Subcutaneous abdominal adipose tissue (tissue), 5 donors: ENCODE measurements around the gene PTPA.

ENCODE experiments used
- H3K27ac ChIP-seq: one replicate; pipeline ENCODE4 v1.7.0; 2013; ENCODE audit warnings: low read depth, mild to moderate bottlenecking, inconsistent platforms, low read length, moderate library complexity
- H3K27me3 ChIP-seq, 5 donors: one replicate each; pipeline ENCODE4 v1.7.0; 2013; ENCODE audit warnings: low read length in 5 of 5, inconsistent platforms in 1 of 5; ENCODE audit not compliant: control insufficient read depth in 5 of 5, insufficient read depth in 4 of 5
- H3K36me3 ChIP-seq, 5 donors: one replicate each; pipeline ENCODE4 v1.7.0; 2013; ENCODE audit warnings: low read length in 5 of 5; ENCODE audit not compliant: control insufficient read depth in 5 of 5, insufficient read depth in 5 of 5
- H3K4me1 ChIP-seq, 5 donors: one replicate each; pipeline ENCODE4 v1.7.0; 2013; ENCODE audit warnings: low read length in 5 of 5, mild to moderate bottlenecking in 3 of 5, moderate library complexity in 1 of 5; ENCODE audit not compliant: control insufficient read depth in 5 of 5, insufficient read depth in 5 of 5
- H3K4me3 ChIP-seq, 5 donors: one replicate each; pipeline ENCODE4 v1.7.0; 2013; ENCODE audit warnings: low read length in 5 of 5, low read depth in 1 of 5
- H3K9ac ChIP-seq, 5 donors: one replicate each; pipeline ENCODE4 v1.7.0; 2013; ENCODE audit warnings: low read length in 5 of 5, mild to moderate bottlenecking in 4 of 5, moderate library complexity in 3 of 5
- H3K9me3 ChIP-seq, 5 donors: one replicate each; pipeline ENCODE4 v1.7.0; 2013; ENCODE audit warnings: low read length in 5 of 5; ENCODE audit not compliant: control insufficient read depth in 5 of 5
- donor health status: healthy.
- donor health status: healthy.
- donor health status: healthy.
- donor health status: healthy.
- donor health status: healthy.

Gene PTPA

DNA sequence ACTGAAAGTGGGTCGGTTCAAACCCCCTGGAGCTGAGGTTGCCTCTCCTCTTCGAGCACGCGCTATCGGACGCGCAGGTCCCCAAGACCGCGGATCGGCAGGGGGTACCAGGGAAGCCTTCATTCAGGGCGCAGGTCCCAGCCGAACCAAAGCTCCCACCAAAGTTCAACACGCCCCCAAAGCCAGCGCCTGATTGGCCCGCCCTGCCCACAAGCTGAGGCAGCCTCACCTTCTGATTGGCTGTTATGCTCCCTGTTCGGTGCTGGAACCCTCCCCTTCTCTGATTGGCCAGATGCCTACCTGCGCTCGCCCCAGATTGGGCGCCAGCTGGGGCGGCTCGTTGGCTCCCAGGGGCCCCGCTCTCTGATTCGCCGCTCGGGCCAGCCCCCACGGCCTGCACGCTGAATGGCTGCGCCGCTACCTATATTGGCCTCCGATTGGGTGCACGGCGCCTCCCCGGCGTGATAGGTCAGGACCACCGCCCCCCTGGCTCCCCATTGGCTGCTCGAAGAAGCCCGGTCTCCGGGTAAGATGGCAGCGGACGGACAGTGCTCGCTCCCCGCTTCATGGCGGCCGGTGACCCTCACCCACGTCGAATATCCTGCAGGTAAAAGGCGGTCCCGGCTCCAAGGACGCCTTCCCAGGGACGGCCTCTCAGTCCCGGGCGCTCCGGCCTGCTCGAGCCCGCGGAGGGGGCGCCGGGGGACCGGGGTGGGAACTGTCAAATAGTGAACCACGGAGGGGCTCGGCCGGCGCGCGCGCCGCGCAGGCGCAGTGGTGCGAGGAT, 30.4 kb upstream of the PTPA start, which contains the start of gene DOLPP1:
Gene DOLPP1, plus strand, starts transcription at position 511 of the 787 bp plus-strand sequence. Its CDS starts 21 bp downstream, at position 532.
- Histone ChIP-seq H3K4me3 (peak within 1 kb of the TSS; percentile 72 to 92 (median 82)), H3K36me3 (peaks cover 0 to 16% (median 11%) of the 10 kb centered on the region in 5 donors), H3K27ac (peak within 1 kb of the TSS; percentile 72), H3K4me1 (peaks cover 5 to 22% (median 19%) of the 10 kb centered on the region in 5 donors), H3K9ac (peak within 1 kb of the TSS; percentile 38 to 85 (median 80)), H3K27me3 (no peaks in the 10 kb centered on the region), H3K9me3 (no peaks in the 10 kb centered on the region)

- peak overlapping the region; percentile 72 for H3K27ac ChIP-seq
- H3K9me3 ChIP-seq = no peaks in the 10 kb centered on the region
- H3K27me3 ChIP-seq = no peaks in the 10 kb centered on the region
- peak overlapping the region in 4 of 5 donors; percentile 77 to 85 (median 82) for H3K9ac ChIP-seq
- H3K4me3 ChIP-seq = peak overlapping the region; percentile 72 to 92 (median 82)
- peaks cover 5 to 22% (median 19%) of the 10 kb centered on the region in 5 donors for H3K4me1 ChIP-seq
- peaks cover 0 to 22% (median 17%) of the 10 kb centered on the region in 5 donors for H3K36me3 ChIP-seq
Observed at GRCh38 chr9:129081388-129081904, 29.8 kb upstream of the PTPA start.

DNA sequence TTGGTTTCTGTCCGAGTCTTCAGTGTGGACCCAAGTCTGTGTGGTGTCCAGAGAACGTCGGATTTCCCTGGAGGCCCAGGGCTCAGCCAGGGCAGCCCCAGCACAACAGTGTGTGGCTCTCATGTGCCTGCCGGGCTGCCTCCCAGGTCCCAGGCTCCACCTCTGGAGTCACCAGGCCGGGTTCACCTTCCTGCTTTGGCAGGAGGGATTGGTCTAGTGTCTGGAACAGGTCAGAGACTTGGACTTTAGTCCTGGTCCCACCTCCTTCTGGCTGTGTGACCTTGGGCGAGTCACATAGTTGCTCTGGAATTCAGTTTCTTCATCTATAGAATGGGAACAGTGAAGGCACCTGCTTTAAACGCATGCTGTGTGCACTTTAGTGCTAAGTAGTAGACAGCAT, 27.1 kb upstream of the PTPA start:
- H3K27ac ChIP-seq = no peak overlapping the region
- no peaks in the 10 kb centered on the region for H3K27me3 ChIP-seq
- no peaks in the 10 kb centered on the region for H3K9me3 ChIP-seq
- H3K36me3 ChIP-seq = peaks cover 0 to 40% (median 33%) of the 10 kb centered on the region in 5 donors
- H3K4me1 ChIP-seq = peaks cover 5 to 22% (median 19%) of the 10 kb centered on the region in 5 donors
- no peak overlapping the region for H3K9ac ChIP-seq
- no peak overlapping the region for H3K4me3 ChIP-seq

DNA sequence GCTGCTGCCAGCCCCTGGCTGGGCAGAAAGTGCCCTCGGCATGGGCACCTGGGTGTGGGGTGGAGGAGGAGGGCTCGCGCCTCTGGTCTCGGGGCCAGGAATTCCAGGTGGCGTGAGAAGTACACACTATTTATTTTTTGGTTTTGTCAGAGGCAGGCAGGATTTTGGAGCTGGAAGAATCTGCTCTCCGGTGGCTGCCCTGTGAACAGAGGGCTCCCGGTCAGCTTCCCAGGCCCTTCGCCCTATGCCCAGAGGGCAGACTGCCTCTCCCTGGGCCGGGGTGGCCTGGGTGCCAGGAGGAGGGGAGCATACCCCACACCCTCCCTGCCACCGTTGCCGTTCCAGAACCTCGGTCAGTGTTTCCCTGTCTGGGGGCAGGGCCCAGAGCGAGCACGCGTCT, 22.0 kb upstream of the PTPA start:
- H3K36me3 ChIP-seq = peaks cover 0 to 51% (median 47%) of the 10 kb centered on the region in 5 donors
- H3K27ac ChIP-seq = no peak overlapping the region
- H3K9ac ChIP-seq = no peak overlapping the region
- no peaks in the 10 kb centered on the region for H3K4me1 ChIP-seq
- H3K4me3 ChIP-seq = no peak overlapping the region
- H3K9me3 ChIP-seq = no peaks in the 10 kb centered on the region
- H3K27me3 ChIP-seq = no peaks in the 10 kb centered on the region

DNA sequence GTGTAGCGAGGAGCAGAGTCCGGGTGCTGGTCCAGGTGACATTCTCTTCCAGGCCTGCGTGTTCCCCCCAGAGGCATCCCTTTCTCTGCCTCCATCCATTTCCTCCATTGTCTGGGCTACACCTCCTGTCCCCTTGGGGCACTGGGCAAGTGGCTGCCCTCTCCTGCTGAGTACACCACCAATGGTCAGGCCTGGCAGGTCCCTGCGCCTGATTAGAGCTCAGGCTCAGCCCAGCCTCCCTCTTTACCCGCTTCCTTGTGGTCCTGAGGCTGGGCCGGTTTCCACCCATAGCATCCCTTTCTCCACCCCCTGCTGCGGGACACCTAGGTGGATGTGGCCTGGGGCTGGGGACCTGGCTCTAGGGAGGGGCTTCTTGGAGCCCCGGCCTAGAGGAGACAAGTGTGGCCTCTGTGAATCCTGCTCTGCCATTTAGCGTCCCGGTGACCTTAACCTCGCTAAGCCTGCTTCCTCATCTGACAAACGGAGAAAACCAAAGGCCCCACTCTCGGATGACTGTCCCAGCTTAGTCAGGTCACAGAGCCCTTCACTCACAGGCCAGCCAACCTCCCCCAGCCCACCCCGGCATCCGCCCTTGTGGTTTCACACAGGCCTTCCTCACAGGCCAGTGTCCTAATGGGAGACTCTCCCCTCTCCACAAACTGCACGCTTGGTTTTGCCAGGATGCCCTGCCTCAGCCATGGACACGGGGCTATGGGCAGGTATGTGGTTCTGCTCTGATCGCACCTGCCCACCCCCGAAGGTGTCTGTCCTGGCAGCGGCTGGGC, 17.4 kb upstream of the PTPA start:
- Histone ChIP-seq H3K36me3 (peaks cover 0 to 57% (median 52%) of the 10 kb centered on the region in 5 donors), H3K9me3 (no peaks in the 10 kb centered on the region), H3K4me1 (no peaks in the 10 kb centered on the region), H3K27me3 (no peaks in the 10 kb centered on the region), H3K9ac (no peak overlapping the region), H3K4me3 (no peak overlapping the region), H3K27ac (no peak overlapping the region)

- Histone ChIP-seq H3K4me1 (no peaks in the 10 kb centered on the region), H3K4me3 (no peak overlapping the region), H3K27ac (no peak overlapping the region), H3K36me3 (peaks cover 0 to 49% (median 44%) of the 10 kb centered on the region in 5 donors), H3K9me3 (no peaks in the 10 kb centered on the region), H3K9ac (no peak overlapping the region), H3K27me3 (no peaks in the 10 kb centered on the region)
Observed at GRCh38 chr9:129094387-129095169, 16.6 kb upstream of the PTPA start.

GRCh38 chr9:129095170-129095667, 16.0 kb upstream of the PTPA start:
- peaks cover 0 to 47% (median 43%) of the 10 kb centered on the region in 5 donors for H3K36me3 ChIP-seq
- no peak overlapping the region for H3K9ac ChIP-seq

DNA sequence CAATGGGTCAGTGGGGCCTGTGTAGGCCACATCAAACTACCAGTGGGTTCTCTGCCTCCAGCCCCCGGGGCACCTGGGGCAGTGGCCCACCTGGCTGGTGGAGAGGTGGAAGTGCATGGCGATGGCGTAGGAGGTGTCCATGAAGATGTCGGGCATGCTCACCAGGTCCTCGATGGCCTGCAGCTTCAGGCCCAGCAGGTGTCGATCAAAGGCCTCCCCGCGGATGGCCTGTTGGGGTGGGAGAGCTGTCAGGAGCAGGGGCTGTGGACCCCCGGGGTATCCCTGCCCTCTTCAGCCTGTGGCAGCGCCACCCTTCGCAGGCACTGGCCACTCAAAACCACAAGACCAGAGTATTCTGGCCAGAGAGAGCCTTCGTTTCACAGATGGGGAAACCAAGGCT, 15.3 kb upstream of the PTPA start:
- Histone ChIP-seq H3K4me1 (no peaks in the 10 kb centered on the region), H3K36me3 (peaks cover 0 to 50% (median 43%) of the 10 kb centered on the region in 5 donors), H3K9ac (no peak overlapping the region), H3K9me3 (no peaks in the 10 kb centered on the region), H3K27me3 (no peaks in the 10 kb centered on the region), H3K27ac (no peak overlapping the region), H3K4me3 (no peak overlapping the region)

More at GRCh38 chr9:129095170-129095667, 16.0 kb upstream of the PTPA start:
- Histone ChIP-seq H3K4me3 (no peak overlapping the region), H3K9me3 (no peaks in the 10 kb centered on the region), H3K27me3 (no peaks in the 10 kb centered on the region), H3K27ac (no peak overlapping the region), H3K4me1 (no peaks in the 10 kb centered on the region)

DNA sequence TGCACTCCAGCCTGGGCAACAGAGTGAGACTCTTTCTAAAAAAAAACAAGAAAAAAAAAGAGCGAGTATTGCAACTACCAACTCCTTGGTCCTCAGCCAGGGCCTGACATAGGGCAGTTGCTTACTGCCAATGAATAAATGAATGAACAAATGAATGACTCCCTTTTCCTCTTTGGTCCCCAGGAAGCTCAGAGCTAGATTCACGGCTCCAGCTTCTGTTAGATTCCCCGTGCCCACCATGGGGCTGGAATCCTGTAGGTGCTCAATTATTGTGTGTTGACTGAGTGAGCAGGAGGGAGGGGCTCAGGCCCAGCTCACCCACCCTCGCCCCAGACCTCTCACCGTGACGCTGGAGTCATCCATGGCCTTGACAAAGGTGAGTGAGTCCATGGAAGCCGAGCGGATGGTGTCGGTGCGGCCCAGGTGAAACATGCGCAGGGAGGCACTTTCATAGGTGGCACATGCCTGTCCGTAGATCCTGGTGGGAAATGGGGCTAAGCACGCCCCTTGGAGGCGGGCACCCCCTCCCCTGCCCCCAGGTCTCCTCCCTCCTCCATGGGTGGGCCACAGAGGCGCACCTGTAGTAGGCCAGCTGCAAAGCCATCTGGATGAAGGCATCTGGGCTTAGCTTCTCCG, 13.4 kb upstream of the PTPA start:
- H3K4me3 ChIP-seq = no peak overlapping the region
- no peak overlapping the region for H3K27ac ChIP-seq
- no peaks in the 10 kb centered on the region for H3K27me3 ChIP-seq
- H3K9ac ChIP-seq = no peak overlapping the region
- H3K9me3 ChIP-seq = no peaks in the 10 kb centered on the region
- H3K36me3 ChIP-seq = peaks cover 0 to 64% (median 54%) of the 10 kb centered on the region in 5 donors
- H3K4me1 ChIP-seq = peaks cover 0 to under 1% (median 0%) of the 10 kb centered on the region in 5 donors
